Ishikawa (cell line): Measurements from ENCODE around the gene SLC22A31.

Experiments used
- CEBPB ChIP-seq: IDR thresholded peaks from 2 replicates; pipeline ENCODE4 v1.6.1; 2012
- CREB1 ChIP-seq: IDR thresholded peaks from 2 replicates; pipeline ENCODE4 v1.6.1; 2012; ENCODE audit warnings: low read depth
- EGR1 ChIP-seq: IDR thresholded peaks from 2 replicates; pipeline ENCODE4 v1.6.1; 2012
- EP300 ChIP-seq: IDR thresholded peaks from 2 replicates; pipeline ENCODE4 v1.6.1; 2012; ENCODE audit warnings: borderline replicate concordance
- FOXM1 ChIP-seq: IDR thresholded peaks from 2 replicates; pipeline ENCODE4 v1.6.1; 2012; ENCODE audit warnings: low read depth, borderline replicate concordance
- RAD21 ChIP-seq: IDR thresholded peaks from 2 replicates; pipeline ENCODE4 v1.6.1; 2012; ENCODE audit warnings: low read depth
- TAF1 ChIP-seq: IDR thresholded peaks from 2 replicates; pipeline ENCODE4 v1.6.1; 2012; ENCODE audit warnings: low read depth, mild to moderate bottlenecking
- TCF12 ChIP-seq: IDR thresholded peaks from 2 replicates; pipeline ENCODE4 v1.6.1; 2012; ENCODE audit warnings: low read depth
- TF ChIP-seq, protein P1 (sequence below): IDR thresholded peaks from 2 replicates; pipeline ENCODE4 v1.6.1; 2012
- TF ChIP-seq, protein P2 (sequence below): IDR thresholded peaks from 2 replicates; pipeline ENCODE4 v1.6.1; 2012
- TF ChIP-seq, protein P3 (sequence below): IDR thresholded peaks from 2 replicates; pipeline ENCODE4 v1.6.1; 2012; ENCODE audit warnings: low read depth, mild to moderate bottlenecking

DNA sequence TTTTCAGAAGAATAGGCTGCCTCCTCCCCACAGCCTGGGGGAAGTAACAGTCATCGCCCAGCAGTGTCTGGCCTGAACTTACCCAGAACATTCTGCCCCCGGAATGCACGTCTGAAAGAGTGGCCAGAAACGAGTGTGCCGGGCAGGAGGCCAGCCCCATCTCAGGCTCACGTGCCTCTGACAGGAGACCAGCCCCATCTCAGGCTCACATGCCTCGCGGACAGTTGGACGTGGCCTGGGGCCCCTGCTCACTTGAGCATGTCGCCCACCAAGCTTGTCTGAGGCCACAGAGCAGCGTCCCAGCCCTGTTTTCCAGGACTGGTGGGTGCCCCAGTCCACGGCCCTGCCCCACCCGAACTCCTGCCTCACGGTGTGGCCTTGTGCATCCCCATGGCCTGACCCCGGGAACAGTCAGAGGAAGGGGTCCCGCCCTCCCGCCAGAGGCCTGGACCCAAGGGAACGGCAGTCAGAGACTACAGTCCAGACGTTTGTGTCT lies 45.1 kb downstream of the SLC22A31 start:
- TF ChIP-seq, protein P1, sequence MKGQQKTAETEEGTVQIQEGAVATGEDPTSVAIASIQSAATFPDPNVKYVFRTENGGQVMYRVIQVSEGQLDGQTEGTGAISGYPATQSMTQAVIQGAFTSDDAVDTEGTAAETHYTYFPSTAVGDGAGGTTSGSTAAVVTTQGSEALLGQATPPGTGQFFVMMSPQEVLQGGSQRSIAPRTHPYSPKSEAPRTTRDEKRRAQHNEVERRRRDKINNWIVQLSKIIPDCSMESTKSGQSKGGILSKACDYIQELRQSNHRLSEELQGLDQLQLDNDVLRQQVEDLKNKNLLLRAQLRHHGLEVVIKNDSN: peak; percentile 49; the same call in 1 of the 2 replicates
- TF ChIP-seq FOXM1 (no peak), EGR1 (no peak), CREB1 (no peak), RAD21 (no peak), EP300 (no peak), TCF12 (no peak), TAF1 (no peak), CEBPB (no peak)
- TF ChIP-seq, protein P2, sequence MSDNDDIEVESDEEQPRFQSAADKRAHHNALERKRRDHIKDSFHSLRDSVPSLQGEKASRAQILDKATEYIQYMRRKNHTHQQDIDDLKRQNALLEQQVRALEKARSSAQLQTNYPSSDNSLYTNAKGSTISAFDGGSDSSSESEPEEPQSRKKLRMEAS: peak; percentile 40; the same call in 1 of the 2 replicates
- TF ChIP-seq, protein P3, sequence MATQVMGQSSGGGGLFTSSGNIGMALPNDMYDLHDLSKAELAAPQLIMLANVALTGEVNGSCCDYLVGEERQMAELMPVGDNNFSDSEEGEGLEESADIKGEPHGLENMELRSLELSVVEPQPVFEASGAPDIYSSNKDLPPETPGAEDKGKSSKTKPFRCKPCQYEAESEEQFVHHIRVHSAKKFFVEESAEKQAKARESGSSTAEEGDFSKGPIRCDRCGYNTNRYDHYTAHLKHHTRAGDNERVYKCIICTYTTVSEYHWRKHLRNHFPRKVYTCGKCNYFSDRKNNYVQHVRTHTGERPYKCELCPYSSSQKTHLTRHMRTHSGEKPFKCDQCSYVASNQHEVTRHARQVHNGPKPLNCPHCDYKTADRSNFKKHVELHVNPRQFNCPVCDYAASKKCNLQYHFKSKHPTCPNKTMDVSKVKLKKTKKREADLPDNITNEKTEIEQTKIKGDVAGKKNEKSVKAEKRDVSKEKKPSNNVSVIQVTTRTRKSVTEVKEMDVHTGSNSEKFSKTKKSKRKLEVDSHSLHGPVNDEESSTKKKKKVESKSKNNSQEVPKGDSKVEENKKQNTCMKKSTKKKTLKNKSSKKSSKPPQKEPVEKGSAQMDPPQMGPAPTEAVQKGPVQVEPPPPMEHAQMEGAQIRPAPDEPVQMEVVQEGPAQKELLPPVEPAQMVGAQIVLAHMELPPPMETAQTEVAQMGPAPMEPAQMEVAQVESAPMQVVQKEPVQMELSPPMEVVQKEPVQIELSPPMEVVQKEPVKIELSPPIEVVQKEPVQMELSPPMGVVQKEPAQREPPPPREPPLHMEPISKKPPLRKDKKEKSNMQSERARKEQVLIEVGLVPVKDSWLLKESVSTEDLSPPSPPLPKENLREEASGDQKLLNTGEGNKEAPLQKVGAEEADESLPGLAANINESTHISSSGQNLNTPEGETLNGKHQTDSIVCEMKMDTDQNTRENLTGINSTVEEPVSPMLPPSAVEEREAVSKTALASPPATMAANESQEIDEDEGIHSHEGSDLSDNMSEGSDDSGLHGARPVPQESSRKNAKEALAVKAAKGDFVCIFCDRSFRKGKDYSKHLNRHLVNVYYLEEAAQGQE: no peak
